Measurements from ENCODE around the gene CHRNB2. TPM values are rescaled to one million over a fixed set of nuclear protein-coding genes. Genes with fewer than 3 reads are reported as not detected.

The CHRNB2 gene
- total RNA-seq, 3 donors from 2014 or later: 0.17 to 0.92 (median 0.24) TPM

DNA sequence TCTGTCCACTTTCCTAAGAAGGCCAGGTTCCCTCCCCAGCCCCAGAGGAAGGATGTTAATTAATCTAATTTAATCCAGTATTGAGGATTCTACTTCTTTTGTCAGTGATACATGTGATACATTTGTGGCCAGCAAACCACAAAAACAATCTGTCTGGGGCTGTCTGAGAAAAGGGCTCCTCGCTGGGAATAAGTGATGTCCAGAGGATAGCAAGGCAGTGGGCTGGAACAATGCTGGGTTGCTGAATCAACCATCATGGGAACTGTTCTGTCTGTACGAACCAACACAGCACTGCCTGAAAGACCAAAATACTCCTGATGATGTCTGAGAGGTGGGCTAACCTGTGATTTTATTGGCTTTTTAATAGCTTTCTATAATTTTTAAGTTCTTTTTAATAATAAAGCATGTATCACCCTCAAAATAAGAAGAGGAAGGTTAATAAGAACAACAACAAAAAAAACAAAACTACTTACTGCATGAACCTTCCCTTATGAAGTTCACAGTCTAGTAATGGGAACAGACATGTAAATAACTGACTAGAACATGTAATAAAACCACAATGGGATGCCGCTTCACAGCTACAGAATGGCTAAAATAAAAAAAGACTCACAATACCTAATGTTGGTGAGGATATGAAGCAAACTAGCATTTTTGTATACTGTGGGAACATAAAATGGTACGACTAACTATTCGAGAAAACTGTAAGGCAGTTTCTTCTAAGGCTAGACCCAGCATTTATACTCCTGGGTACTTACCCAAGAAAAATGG, 51.8 kb downstream of the CHRNB2 start:
- Histone ChIP-seq H3K4me3 (no peak overlapping the region), H3K36me3 (ENCODE audit: low read depth) (no peaks in the 10 kb centered on the region), H3K4me1 (ENCODE audit: low read depth) (no peaks in the 10 kb centered on the region), H3K9me3 (no peaks in the 10 kb centered on the region)
- intact Hi-C loops (cut with DNase I, micrococcal nuclease): no loop called here
- TF ChIP-seq, protein P1, sequence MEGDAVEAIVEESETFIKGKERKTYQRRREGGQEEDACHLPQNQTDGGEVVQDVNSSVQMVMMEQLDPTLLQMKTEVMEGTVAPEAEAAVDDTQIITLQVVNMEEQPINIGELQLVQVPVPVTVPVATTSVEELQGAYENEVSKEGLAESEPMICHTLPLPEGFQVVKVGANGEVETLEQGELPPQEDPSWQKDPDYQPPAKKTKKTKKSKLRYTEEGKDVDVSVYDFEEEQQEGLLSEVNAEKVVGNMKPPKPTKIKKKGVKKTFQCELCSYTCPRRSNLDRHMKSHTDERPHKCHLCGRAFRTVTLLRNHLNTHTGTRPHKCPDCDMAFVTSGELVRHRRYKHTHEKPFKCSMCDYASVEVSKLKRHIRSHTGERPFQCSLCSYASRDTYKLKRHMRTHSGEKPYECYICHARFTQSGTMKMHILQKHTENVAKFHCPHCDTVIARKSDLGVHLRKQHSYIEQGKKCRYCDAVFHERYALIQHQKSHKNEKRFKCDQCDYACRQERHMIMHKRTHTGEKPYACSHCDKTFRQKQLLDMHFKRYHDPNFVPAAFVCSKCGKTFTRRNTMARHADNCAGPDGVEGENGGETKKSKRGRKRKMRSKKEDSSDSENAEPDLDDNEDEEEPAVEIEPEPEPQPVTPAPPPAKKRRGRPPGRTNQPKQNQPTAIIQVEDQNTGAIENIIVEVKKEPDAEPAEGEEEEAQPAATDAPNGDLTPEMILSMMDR (IDR thresholded peaks at IDR 0.05): no peak
- ATAC-seq (no peak), DNase-seq (no peak)

DNA sequence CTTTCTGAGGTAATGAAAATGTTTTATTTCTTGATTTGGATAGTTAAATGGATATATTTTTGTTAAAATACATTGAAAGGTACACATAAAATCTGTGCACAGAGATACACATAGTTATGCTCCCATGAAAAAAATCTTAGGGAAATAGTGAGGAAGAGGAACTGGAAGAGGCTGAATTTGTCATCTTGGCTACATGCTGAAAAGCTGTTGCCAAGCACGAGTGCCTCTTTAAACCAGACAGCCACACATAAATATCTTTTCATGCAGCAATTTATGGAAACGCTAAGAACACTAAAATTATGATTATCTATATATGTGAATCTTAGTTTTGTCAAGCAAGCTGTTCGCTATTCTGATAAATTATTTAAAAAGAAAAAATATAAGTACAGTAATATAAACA, 53.2 kb downstream of the CHRNB2 start:
- Histone ChIP-seq H3K36me3 (ENCODE audit: low read depth) (no peaks in the 10 kb centered on the region), H3K9me3 (no peaks in the 10 kb centered on the region), H3K4me3 (no peak overlapping the region), H3K4me1 (ENCODE audit: low read depth) (no peaks in the 10 kb centered on the region)
- intact Hi-C loops (cut with DNase I, micrococcal nuclease): no loop called here
- ATAC-seq: no peak
- TF ChIP-seq, protein P1 (IDR thresholded peaks at IDR 0.05): no peak
- DNase-seq: no peak

DNA sequence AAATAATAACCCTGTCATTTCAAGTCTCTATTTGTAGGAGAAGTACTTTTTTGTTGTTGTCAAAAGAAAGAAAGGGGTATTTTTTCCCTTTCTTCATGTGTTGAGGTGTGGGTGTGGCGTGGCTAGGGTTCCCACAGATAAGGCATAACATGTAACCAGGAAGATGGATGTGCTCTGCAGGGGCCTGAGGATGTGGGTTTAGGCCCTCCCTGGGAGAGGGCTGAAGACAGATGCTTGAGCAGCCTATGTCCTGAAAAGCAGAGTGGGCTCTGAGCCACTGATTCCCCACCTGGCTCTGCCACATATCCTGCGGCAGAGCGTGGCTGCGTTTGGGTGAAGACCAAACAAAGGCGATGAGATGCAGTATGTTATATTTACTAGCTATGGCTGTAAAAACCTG, 54.3 kb downstream of the CHRNB2 start:
- ATAC-seq (no peak), DNase-seq (no peak)
- Histone ChIP-seq H3K4me3 (no peak overlapping the region), H3K36me3 (ENCODE audit: low read depth) (no peaks in the 10 kb centered on the region), H3K4me1 (ENCODE audit: low read depth) (peaks cover 8% of the 10 kb centered on the region), H3K9me3 (no peaks in the 10 kb centered on the region)
- TF ChIP-seq, protein P1 (IDR thresholded peaks at IDR 0.05): no peak
- intact Hi-C loops (cut with DNase I, micrococcal nuclease): no loop called here

DNA sequence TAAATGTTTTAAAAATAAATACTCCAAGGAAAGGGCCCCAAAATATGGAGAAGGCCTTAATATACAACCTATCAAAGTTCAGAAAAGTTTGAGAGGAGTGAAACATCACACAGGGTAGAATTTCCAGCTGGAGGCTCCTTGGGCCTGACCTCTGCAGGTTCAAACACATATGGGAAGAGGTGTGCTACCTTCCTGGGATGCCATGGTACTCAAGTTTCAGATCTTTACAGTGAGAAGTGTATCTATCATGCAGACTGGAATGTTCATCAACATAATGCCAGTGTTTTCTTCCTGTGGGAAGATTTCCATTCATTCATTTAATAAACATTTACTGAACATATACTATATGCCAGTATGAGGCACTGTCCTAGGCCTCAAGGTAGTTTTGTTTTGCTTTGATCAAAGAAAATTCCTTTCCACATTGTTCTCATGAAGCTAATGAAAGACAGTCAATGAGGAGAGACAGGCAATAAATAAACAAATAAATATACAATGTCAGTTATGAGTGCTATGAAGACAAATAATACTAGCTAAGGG, 55.0 kb downstream of the CHRNB2 start:
- Histone ChIP-seq H3K36me3 (ENCODE audit: low read depth) (no peaks in the 10 kb centered on the region), H3K9me3 (no peaks in the 10 kb centered on the region), H3K4me1 (ENCODE audit: low read depth) (peaks cover 10% of the 10 kb centered on the region), H3K4me3 (no peak overlapping the region)
- TF ChIP-seq, protein P1 (IDR thresholded peaks at IDR 0.05): no peak
- ATAC-seq (no peak), DNase-seq (no peak)
- intact Hi-C loops (cut with DNase I, micrococcal nuclease): no loop called here

DNA sequence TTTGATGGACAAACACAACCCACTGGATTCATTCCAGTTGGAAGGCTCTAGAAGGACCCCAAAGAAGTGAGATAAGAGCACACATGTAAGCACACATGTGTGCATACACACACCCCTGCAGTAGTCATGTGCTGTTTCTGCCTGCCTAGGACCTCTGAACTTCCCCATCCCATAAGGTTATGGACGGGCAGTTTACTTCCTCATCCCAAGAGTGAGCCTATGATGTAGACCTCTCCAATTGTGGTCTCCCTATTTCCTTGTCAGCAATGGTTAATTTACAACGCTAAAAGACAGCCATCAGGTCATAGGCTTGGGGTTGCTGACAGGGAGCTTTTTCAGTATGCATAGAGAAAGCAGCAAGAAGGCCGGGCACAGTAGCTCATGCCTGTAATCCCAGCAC, 55.8 kb downstream of the CHRNB2 start:
- no peaks in the 10 kb centered on the region for H3K36me3 ChIP-seq (ENCODE audit: low read depth)
- TF ChIP-seq, protein P1 (IDR thresholded peaks at IDR 0.05): no peak
- intact Hi-C loops (cut with DNase I, micrococcal nuclease): no loop called here
- peaks cover 10% of the 10 kb centered on the region for H3K4me1 ChIP-seq (ENCODE audit: low read depth)
- no peaks in the 10 kb centered on the region for H3K9me3 ChIP-seq
- peak; percentile 37 for ATAC-seq
- no peak overlapping the region for H3K4me3 ChIP-seq
- peak in 1 of 3 donors; percentile 18 for DNase-seq
